SW480 (cell line): Measurements from ENCODE around the gene TOR1AIP1.

Source experiments
- DNase-seq: peaks from one replicate; pipeline ENCODE4 v3.0.0-alpha.2; 2016; ENCODE audit warnings: low spot score

Gene TOR1AIP1

GRCh38 chr1:179881642-179882252, 338 bp upstream of the TOR1AIP1 start:
- peak; percentile 82 for DNase-seq

DNA sequence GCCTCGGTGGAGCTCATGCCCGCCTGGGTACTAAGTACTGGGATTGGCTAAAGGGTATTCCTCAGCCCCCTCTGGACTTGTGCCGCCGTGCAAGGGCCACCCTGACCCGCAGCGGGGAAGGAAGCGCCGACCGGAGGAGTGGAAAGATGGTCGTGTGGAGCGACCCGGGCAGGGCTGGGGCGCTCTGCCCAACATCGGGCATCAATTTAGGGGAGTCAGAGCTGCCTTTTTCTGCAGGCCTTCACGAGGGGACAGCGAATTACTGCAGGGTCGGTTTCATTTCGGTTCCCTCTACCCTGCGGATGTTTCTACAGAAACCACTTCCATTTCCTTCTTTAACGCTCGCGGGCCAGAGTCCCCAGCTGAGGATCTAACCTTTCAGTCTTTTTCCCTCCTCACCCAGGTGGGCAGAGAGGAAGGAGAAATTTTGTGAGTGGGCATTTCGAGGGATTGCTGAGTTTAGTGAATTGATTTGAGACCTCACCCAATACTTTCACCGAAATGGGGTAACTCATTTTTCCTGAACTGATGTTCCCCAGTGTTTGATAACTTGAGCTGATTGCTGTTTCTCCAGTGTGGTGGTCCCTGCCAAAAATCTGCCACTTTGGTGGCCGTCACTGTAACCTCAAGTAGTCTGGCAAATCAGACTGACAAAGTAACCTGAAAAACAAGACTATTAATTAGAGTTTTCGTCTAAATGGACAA, 1.1 kb downstream of the TOR1AIP1 start:
- DNase-seq, result no peak

DNA sequence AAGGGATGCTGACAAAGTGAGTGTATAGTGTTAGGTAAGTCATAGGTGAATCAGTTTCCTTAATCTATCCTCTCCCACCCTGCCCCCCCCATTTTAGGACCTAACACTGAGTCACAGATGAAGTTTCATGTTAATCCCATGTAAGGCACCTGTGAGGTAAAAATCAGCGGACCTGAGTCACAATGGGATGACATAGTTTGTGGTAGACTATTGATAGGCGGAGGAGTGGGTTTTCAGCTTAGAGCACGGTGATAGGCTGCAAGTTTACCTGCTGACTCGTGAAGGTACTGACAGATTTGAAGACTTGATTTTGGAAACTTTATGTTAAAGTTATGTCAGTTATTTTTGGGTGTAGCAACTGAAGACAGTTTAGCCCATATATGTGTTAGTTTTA, 1.7 kb downstream of the TOR1AIP1 start:
- DNase-seq, result peak; percentile 61

DNA sequence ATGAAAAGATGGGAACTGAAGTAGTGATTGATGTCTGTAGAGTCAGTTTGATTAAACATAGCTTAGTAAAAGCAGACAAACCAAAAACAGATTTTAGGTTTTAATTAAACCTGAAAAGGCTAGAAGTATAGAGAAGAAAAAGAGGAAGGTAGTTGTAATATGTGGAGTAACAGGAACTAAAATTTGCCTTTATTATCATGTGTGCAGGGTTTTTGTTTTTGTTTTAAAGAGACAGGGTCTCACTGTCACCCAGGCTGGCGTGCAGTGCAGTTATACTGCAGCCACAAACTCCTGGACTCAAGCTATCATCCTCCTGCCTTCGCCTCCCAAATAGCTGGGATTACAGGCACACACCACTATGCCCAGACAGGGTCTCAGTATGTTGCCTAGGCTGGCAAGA, 6.0 kb downstream of the TOR1AIP1 start:
- no peak for DNase-seq

- DNase-seq, result no peak
Observed at GRCh38 chr1:179889589-179889988, 7.5 kb downstream of the TOR1AIP1 start.

DNA sequence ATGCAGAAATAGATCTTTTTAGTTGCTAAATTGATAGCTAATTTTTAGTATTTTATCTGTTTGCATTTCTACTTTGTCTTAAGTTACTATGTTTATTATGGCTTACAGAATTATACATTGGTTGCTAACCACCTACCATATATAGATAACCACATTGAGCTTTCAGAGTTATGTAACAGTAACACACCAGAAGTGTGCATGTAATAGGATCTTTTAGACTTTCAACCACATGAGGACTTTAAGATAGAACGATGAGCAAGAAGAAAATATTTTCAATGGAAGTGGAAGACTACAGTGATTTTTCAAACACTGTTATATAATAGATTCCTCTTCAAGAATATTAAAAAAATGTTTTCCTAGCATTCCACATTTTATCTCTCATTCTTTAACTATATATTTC, 28.8 kb downstream of the TOR1AIP1 start:
- DNase-seq, result no peak

- no peak for DNase-seq
Observed at GRCh38 chr1:179911812-179912211, 29.7 kb downstream of the TOR1AIP1 start.

- peak; percentile 88 for DNase-seq
Observed at GRCh38 chr1:179917601-179918429, 35.7 kb downstream of the TOR1AIP1 start.

GRCh38 chr1:179921472-179921871, 39.4 kb downstream of the TOR1AIP1 start:
- peak; percentile 52 for DNase-seq

DNA sequence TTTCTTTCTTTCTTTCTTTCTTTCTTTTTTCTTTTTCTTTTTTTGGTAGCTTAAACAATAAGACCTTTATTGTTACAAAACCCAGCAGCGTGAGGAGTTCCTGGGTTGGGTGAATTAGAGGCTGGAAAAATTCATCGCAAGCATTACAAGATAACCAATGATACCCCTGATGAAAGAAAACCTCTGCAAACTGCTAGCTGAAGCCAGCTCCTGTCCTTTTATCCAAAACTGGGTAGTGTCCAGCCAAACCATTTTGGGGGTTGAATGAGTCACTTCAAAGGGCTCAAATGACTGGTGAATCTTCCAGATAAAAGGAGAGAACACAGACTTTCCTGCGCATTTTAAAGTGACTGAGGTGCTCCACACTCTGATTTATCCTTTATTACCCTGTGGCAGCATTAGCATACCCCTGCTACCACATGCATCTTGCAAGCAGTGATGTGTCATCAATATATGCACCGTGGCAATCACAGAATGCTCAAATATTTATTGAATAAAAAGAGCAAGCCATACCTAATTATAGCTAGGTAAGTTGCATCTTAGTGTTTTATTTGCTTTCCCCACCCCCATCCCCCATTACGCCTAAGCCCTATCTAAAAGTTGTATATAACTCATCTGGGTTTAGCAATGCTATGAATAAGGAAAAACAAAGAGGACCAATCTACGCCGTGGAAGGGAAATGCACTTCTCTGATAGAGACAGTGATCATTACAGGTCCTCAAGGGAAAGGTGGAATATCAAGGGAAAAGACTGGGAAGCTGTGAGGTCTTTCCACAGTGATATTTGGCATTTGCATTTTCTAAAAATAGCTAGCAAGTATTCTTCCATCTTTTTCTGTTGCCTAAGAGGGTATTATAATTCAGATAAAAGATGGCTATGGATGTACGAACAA, 40.1 kb downstream of the TOR1AIP1 start:
- DNase-seq, result peak; percentile 83

DNA sequence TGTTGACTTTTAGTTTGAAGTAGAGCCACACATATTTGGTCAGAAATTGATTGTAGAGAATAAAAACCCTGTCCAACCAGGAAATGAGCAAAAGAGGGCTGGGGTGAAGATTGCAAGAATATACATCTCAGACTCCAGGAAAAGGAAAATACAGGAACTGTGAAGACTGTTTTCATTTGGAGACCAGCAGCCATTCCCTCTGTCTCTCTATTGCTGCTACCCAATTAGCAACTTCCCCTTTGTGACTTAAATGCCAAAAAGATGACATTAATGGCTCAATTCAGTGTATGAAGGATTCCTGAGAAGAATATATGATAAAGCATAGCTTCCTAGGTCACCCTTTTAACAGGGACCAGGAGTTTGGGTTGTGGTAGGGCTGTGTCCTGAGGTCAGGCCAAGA, 40.9 kb downstream of the TOR1AIP1 start:
- no peak for DNase-seq

- no peak for DNase-seq
Observed at GRCh38 chr1:179924268-179924667, 42.2 kb downstream of the TOR1AIP1 start.

GRCh38 chr1:179925302-179925701, 43.2 kb downstream of the TOR1AIP1 start:
- DNase-seq, result no peak

- DNase-seq, result peak; percentile 17
Observed at GRCh38 chr1:179925922-179926849, 44.1 kb downstream of the TOR1AIP1 start.

DNA sequence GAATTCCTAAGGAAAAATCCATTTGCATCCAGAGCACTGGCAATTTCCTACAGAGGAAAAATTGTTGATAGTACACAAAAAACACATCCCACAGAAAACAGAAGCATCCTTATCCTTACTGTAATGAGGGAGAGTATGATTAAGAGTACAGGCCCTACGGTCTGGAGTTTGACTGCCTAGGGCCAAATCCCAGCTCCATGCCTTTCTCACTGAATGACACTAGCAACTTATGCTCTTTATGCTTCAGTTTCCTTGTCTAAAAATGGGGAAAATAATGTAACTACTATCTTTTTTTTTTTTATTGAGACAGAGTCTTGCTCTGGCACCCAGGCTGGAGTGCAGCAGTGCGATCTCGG, 44.7 kb downstream of the TOR1AIP1 start:
- no peak for DNase-seq

GRCh38 chr1:179929955-179930798, 48.1 kb downstream of the TOR1AIP1 start:
- no peak for DNase-seq

DNA sequence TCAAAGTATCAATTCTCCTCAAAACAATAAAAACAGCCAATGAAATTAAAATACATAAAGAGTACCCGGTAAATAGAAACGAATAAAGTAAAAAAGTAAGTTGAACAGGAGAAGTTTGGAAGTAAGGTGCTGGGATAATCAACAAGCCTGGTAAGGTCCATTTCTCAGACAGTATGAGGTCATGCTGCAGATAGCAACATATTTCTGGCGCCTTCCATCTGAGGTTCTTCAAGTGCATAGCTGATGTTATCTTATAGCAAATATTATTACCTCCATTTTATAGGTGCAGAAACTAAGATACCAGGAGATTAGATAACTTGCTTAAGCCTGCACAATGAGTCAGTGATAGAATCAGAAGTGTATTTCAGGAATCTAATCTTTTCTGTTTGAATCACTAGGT, 48.8 kb downstream of the TOR1AIP1 start:
- no peak for DNase-seq

DNA sequence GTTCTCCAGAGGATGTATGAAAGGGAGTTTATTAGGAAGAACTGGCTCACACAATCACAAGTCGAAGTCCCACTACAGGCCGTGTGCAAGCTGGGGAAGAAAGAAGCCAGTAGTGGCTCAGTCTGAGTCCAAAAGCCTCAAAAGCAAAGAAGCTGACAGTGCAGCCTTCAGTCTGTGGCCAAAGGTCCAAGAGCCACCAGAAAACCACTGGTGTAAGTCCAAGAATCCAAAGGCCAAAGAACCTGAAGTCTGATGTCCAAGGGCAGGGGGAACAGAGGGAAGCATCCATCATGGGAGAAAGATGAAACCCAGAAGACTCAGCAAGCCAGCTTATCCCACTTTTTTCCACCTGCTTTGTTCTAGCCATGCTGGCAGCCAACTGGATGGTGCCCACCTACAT, 51.1 kb downstream of the TOR1AIP1 start:
- DNase-seq, result no peak

- no peak for DNase-seq
Observed at GRCh38 chr1:179935909-179936496, 53.9 kb downstream of the TOR1AIP1 start.
